ENCODE measurements around the gene ASPA.

ASPA gene

GRCh38 chr17:3535253-3535995 is 59.6 kb downstream of the ASPA start:
- DNase-seq, result peak; percentile 57

DNA sequence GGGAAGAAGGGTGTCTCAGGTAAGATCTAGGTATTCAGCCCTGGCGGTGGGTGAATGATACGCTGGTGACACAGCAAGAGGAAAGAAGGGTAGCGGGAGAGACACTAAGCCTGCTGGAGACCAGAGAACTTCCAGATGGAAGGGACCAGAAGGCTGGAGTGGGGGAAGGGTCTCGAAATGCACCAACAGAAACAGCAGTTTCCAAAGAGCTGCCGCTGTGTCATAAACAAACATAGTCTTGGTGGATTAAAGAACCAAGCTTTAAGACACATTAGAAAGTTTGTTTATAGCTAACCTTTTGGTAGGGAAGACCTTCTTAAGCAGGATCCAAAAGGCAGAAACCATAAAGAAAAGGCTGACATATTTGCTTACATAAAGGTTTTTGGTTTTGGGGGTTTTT is 60.9 kb downstream of the ASPA start:
- DNase-seq, result no peak

- no peak for DNase-seq
Observed at GRCh38 chr17:3539881-3540540, 64.2 kb downstream of the ASPA start.

DNA sequence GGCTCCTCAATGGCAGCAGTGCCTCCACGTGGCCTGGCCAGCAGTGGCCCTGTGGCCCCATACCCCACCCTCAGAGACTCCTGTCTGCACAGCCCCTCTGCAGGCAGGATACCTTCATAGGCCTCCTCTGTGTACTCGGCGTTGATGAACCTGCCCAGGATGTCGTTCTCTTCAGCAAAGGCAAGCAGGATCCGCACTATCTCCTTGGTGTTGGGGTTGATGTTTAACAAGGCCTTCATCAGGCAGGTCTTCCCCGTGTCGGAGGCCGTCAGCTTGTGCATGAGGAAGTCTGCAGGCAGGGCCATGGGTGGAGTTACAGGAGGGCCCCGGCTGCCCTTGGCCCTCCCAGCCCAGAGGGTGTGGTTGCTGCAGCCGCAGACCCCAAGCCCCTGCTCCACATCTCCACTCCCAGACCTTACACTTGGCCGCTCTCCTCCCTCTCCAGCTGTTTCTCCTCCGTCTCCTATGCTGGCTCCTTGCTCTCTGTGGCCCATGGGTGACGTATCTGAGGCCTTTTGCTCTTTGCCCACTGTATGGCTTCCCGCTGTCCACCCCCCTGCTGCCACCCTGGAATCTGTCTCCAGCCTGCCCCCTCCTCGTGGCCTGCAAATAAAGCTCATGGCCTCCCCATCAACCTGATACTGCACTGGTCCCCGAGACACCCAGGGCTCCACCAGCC is 66.8 kb downstream of the ASPA start:
- no peak for DNase-seq

DNA sequence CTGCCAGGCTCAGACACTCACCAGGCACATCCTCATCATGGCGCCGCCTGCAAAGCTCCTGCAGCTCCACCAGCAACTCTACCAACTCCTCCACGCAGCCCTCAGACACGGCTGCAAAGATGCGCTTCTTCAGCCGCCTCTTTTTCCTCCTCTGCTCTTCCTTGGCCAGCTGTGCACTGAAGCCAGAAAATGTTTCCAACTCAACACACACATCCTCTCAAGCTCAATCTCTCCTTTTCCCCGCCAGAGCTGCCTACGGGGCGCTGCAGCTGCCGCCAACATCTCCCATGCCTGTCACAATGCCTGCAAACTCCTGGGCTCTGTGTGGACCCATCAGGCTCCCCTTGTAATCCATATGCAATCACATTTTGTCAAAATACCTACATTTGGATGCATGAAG is 67.7 kb downstream of the ASPA start:
- no peak for DNase-seq

DNA sequence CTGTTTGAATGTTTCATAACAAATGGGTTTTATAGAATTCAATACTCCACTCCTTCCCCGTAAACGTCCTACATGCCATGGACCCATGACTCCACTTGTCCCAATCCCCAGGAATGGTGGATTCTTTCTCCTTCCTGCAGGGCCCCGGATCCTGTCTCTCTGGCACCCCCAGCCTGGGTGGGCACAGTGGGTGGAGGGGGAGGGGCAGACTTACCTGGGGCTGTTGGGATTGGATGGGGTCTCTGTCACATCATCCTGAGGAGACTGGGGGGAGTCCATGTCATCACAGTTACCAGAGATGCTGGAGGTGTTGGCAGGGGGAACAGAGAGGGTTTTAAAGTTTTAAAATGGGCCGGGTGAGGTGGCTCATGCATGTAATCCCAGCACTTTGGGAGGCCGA is 68.6 kb downstream of the ASPA start:
- DNase-seq, result no peak

DNA sequence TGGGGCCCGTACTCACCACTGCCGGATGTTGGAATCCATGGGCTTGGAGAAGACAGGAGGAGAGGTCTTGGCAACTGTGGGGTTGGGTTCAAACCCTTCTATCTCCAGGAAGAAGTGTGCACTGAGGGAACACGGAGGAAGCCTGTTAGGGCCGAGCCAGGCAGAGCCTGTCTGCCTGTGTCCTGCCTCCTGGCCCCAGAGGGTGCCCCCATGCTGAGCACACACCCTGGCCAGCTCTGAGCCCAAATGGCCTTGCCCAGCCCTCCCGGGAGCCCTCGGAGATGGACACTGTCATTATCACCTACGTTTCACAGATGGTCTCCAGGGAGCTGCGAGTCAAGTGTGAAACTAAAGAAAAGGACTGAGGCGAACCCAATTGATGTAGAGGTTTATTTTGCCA is 69.4 kb downstream of the ASPA start:
- DNase-seq, result no peak

GRCh38 chr17:3546521-3546920 is 70.7 kb downstream of the ASPA start:
- DNase-seq, result no peak

DNA sequence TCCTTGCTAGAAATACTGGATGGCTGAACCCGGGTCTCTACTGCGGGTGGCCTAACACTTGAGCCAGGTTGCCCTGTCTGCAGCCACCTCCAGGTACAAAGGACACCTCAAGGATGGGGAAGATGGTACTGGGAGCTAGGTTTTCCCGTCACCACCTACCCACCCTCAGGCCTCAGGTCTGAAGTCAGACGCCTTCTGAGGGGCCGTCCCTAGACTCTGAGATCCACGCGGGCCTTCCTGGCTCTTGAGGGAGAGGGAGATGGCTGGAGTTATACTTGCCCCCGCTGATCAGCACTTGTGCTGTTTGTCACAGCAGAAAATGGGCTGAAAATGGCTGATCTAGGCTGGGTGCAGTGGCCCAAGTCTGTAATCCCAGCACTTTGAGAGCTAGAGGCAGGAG is 71.2 kb downstream of the ASPA start:
- no peak for DNase-seq

GRCh38 chr17:3547628-3548027 is 71.8 kb downstream of the ASPA start:
- no peak for DNase-seq

- DNase-seq, result no peak
Observed at GRCh38 chr17:3549610-3550162, 73.9 kb downstream of the ASPA start.

DNA sequence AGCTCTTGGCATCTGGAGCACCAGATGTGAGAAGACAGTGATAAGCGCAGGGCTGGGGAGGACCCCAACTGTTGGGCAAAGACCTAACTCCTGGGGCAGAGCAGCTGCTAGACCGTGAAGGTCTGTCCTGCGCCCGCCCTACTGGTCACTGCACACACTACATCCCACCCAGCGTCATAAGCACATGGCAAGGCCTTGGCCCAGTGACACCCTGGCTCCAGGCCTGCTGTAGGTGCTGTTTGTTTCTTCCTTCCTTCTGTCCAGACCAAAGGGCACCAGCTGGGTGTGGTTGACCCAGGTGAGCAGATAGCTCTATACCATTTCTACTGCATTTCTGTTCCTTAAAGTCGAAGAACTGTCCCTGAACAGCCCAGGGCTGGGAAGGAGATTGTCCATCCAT is 75.4 kb downstream of the ASPA start:
- DNase-seq, result no peak

DNA sequence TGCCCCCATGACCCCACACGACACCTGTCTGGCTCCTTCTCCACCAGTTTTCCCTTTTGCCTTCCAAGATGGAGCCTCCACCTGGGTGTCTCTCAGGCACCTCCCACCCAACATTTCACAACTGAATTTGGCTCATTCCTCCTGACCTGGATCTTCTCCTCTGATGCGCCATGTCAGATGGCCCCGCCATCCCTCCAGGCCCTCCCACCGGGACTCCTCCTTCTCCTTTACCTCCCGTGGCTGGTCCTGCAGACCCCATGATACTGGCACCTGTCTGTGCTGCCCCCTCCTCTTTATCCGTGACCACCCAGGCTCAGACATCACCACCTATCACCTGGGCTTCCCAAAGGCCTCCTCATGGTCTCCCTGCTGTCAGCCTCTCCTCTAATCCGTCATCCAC is 77.1 kb downstream of the ASPA start:
- DNase-seq, result no peak
